HepG2 (cell line): ENCODE results near the gene RPRD1A. TPM values are rescaled to one million over a fixed set of nuclear protein-coding genes. Genes with fewer than 3 reads are reported as not detected.

Experiments used
- ATAC-seq: fragments of 200-7000 bp; cut with Tn5 transposase; 3 replicates; pipeline ENCODE4 v1.9.1; 2020; ENCODE audit warnings: mild to moderate bottlenecking, moderate library complexity
- BruUV-seq: library from RNA; stranded (reverse); fragments of 400-500 nt; replicated peaks from 2 replicates; lab custom pipeline; 2021; lab: Mats Ljungman, UMichigan
- CTCF ChIA-PET: fragments of 300-600 bp; formaldehyde crosslinking; extraction: SDS; loops from one replicate; lab custom pipeline; 2021; ENCODE audit warnings: low total read pairs, inconsistent platforms, low intra/inter-chr PET ratio; lab: Yijun Ruan, JAX
- POLR2A ChIA-PET: fragments of 350-600 bp; sonication (Branson Sonifier 250); formaldehyde crosslinking; loops from one replicate; lab custom pipeline; 2020; ENCODE audit warnings: antibody characterized with exemption, inconsistent platforms; lab: Yijun Ruan, JAX
- DNase-seq: peaks from one replicate; pipeline ENCODE4 v3.0.0-alpha.2; 2015; ENCODE audit warnings: low spot score
- FAIRE-seq: peaks from 3 replicates; lab custom pipeline; 2011; peaks lifted over from hg19 to GRCh38; lab: Jason Lieb, UNC
- H2AFZ ChIP-seq: one replicate; pipeline ENCODE4 v1.6.1; 2011; ENCODE audit warnings: low read length, inconsistent platforms
- H3K27ac ChIP-seq: fragments of 300-600 bp; 3 replicates; pipeline ENCODE4 v1.8.0; 2011; ENCODE audit warnings: mixed run types, mild to moderate bottlenecking, mixed read lengths, low read length, inconsistent platforms; ENCODE audit not compliant: insufficient read depth; ENCODE audit errors: extremely low read length
- H3K27me3 ChIP-seq, 2 experiments: fragments of 200-600 bp in 1 of 2; 2 replicates in 1 of 2; 3 replicates in 1 of 2; pipeline versions ENCODE4 v1.6.0 to v1.8.0; 2011; ENCODE audit warnings: low read length in 2 of 2, mild to moderate bottlenecking in 2 of 2, moderate library complexity in 2 of 2, inconsistent platforms in 1 of 2; ENCODE audit not compliant: insufficient read depth in 2 of 2, control insufficient read depth in 1 of 2
- H3K36me3 ChIP-seq, 2 experiments: fragments of 200-600 bp in 1 of 2; replicated peaks in 1 of 2; 2 replicates in 1 of 2; 3 replicates in 1 of 2; pipeline versions ENCODE4 v1.5.1 to v1.8.0; 2011; ENCODE audit warnings: low read length in 2 of 2, inconsistent platforms in 1 of 2; ENCODE audit not compliant: insufficient read depth in 2 of 2, control insufficient read depth in 1 of 2
- H3K4me1 ChIP-seq: 2 replicates; pipeline ENCODE4 v1.5.1; 2012; ENCODE audit warnings: low read length, inconsistent platforms; ENCODE audit not compliant: insufficient read depth
- H3K4me2 ChIP-seq: 2 replicates; pipeline ENCODE4 v1.6.0; 2011; ENCODE audit warnings: low read depth, low read length, inconsistent platforms
- H3K4me3 ChIP-seq, 3 experiments: fragments of 200-600 bp in 1 of 3; sonication (generic), shearing (Covaris generic) in 1 of 3; replicated peaks in 1 of 3; 2 replicates each; pipeline ENCODE4 v1.5.1; 2011 to 2016; ENCODE audit warnings: low read length in 3 of 3, inconsistent platforms in 2 of 3, low read depth in 2 of 3, mild to moderate bottlenecking in 2 of 3, control low read depth in 1 of 3, mixed read lengths in 1 of 3; ENCODE audit not compliant: insufficient read depth in 1 of 3
- H3K79me2 ChIP-seq: one replicate; pipeline ENCODE4 v1.6.1; 2011; ENCODE audit warnings: low read length, inconsistent platforms; ENCODE audit not compliant: insufficient read depth
- H3K9ac ChIP-seq: 2 replicates; pipeline ENCODE4 v1.6.0; 2011; ENCODE audit warnings: mild to moderate bottlenecking, low read depth, low read length, inconsistent platforms; ENCODE audit not compliant: insufficient read depth
- H3K9me3 ChIP-seq: 2 replicates; pipeline ENCODE4 v1.5.1; 2012; ENCODE audit warnings: mild to moderate bottlenecking, low read length
- H4K20me1 ChIP-seq: 2 replicates; pipeline ENCODE4 v1.6.0; 2011; ENCODE audit warnings: inconsistent platforms, mild to moderate bottlenecking, low read length, moderate library complexity; ENCODE audit not compliant: insufficient read depth
- AKNA ChIP-seq: sonication (generic); formaldehyde crosslinking; IDR thresholded peaks from 2 replicates; pipeline ENCODE4 v1.4.0; 2020; ENCODE audit warnings: missing genetic modification reagents, borderline replicate concordance
- EHMT2 ChIP-seq: fragments of 200-600 bp; sonication (generic); IDR thresholded peaks from 2 replicates; pipeline ENCODE4 v1.7.0; 2017; ENCODE audit warnings: antibody characterized with exemption, low read depth, low read length, borderline replicate concordance
- MTF1 ChIP-seq: sonication (generic); formaldehyde crosslinking; IDR thresholded peaks from 2 replicates; pipeline ENCODE4 v1.5.0; 2020; ENCODE audit warnings: missing genetic modification reagents
- STAG1 ChIP-seq: sonication (generic); formaldehyde crosslinking; IDR thresholded peaks from 2 replicates; pipeline ENCODE4 v1.4.0; 2020; ENCODE audit warnings: missing genetic modification reagents
- ZNF251 ChIP-seq: sonication (generic); formaldehyde crosslinking; IDR thresholded peaks from 2 replicates; pipeline ENCODE4 v1.9.0; 2021; ENCODE audit warnings: mild to moderate bottlenecking, missing genetic modification reagents
- ZNF432 ChIP-seq: sonication (generic); formaldehyde crosslinking; IDR thresholded peaks from 2 replicates; pipeline ENCODE4 v1.5.0; 2020; ENCODE audit warnings: missing genetic modification reagents, mild to moderate bottlenecking, borderline replicate concordance
- ZNF451 ChIP-seq: sonication (generic); formaldehyde crosslinking; IDR thresholded peaks from 2 replicates; pipeline ENCODE4 v1.5.0; 2020; ENCODE audit warnings: mild to moderate bottlenecking, missing genetic modification reagents
- ZNF616 ChIP-seq: sonication (generic); formaldehyde crosslinking; IDR thresholded peaks from 2 replicates; pipeline ENCODE4 v1.5.0; 2020; ENCODE audit warnings: low read depth, mild to moderate bottlenecking, missing genetic modification reagents
- ZNF788 ChIP-seq: sonication (generic); formaldehyde crosslinking; IDR thresholded peaks from 2 replicates; pipeline ENCODE4 v1.5.0; 2020; ENCODE audit warnings: mild to moderate bottlenecking, missing genetic modification reagents, borderline replicate concordance
- WGBS: methylation state at CpG from one replicate; pipeline ENCODE4 v1.1.6; 2017; ENCODE audit warnings: low lambda C conversion rate; 5-methylcytosine and 5-hydroxymethylcytosine counted together
- in situ Hi-C: cut with HindIII; loops from 2 replicates; pipeline ENCODE4 v1.10.0; 2017; ENCODE audit warnings: low pct_unique_long_range_greater_than_20kb; ENCODE audit not compliant: extremely low pct_ligation_motif_present
- intact Hi-C: fragments of 100-400 bp; cut with micrococcal nuclease; formaldehyde crosslinking; loops from one replicate; pipeline ENCODE4 v1.10.0; 2022; ENCODE audit not compliant: unreplicated experiment
- polyA plus RNA-seq, 8 experiments: library from polyadenylated mRNA; depleted of rRNA in 3 of 8; stranded (reverse) in 7 of 8; unstranded in 1 of 8; fragments of >200 nt; fragmentation: Illumina TruSeq in 4 of 8; extraction: Trizol in 4 of 8; gene quantifications; 2 replicates each; pipeline versions ENCODE4 v1.2.1 to v1.2.3, GENCODE V29; 2011 to 2016; ENCODE audit warnings: low read depth in 4 of 8, missing spikeins in 1 of 8, mixed read lengths in 1 of 8; ENCODE audit not compliant: insufficient read depth in 1 of 8
- total RNA-seq, 5 experiments: library from RNA; depleted of rRNA; stranded (reverse); fragments of >200 nt; fragmentation: Illumina TruSeq; extraction: Trizol; gene quantifications; 2 replicates each; pipeline ENCODE4 v1.2.3, GENCODE V29; 2016; ENCODE audit warnings: low read depth in 1 of 5
- TF ChIP-seq, protein P1 (sequence below): sonication (generic); formaldehyde crosslinking; IDR thresholded peaks from 2 replicates; pipeline ENCODE4 v1.5.0; 2020; ENCODE audit warnings: mild to moderate bottlenecking, missing genetic modification reagents, moderate library complexity
- TF ChIP-seq, protein P2 (sequence below): fragments of 450-650 bp; IDR thresholded peaks from 2 replicates; pipeline ENCODE4 v1.6.1; 2016
- TF ChIP-seq, protein P3 (sequence below): sonication (generic); formaldehyde crosslinking; IDR thresholded peaks from 2 replicates; pipeline ENCODE4 v1.5.1; 2020; ENCODE audit warnings: missing genetic modification reagents, mild to moderate bottlenecking, borderline replicate concordance
- TF ChIP-seq, protein P4 (sequence below): IDR thresholded peaks from 2 replicates; pipeline ENCODE4 v1.6.1; 2016; ENCODE audit warnings: control low read depth

Gene RPRD1A
- total and polyA plus RNA-seq, 2 of the 13 experiments (the other 11 are each of a cell fraction or from before 2014, with no cell fraction given) = 42.5 to 78.2 TPM

- TF ChIP-seq, protein P1, sequence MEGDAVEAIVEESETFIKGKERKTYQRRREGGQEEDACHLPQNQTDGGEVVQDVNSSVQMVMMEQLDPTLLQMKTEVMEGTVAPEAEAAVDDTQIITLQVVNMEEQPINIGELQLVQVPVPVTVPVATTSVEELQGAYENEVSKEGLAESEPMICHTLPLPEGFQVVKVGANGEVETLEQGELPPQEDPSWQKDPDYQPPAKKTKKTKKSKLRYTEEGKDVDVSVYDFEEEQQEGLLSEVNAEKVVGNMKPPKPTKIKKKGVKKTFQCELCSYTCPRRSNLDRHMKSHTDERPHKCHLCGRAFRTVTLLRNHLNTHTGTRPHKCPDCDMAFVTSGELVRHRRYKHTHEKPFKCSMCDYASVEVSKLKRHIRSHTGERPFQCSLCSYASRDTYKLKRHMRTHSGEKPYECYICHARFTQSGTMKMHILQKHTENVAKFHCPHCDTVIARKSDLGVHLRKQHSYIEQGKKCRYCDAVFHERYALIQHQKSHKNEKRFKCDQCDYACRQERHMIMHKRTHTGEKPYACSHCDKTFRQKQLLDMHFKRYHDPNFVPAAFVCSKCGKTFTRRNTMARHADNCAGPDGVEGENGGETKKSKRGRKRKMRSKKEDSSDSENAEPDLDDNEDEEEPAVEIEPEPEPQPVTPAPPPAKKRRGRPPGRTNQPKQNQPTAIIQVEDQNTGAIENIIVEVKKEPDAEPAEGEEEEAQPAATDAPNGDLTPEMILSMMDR (CRISPR knock-in tag) = peak; percentile 75
- TF ChIP-seq ZNF451 (no peak), ZNF432 (no peak), STAG1 (CRISPR knock-in tag) (peak; percentile 94), ZNF788 (CRISPR knock-in tag) (no peak), ZNF616 (no peak)
- TF ChIP-seq, protein P2, sequence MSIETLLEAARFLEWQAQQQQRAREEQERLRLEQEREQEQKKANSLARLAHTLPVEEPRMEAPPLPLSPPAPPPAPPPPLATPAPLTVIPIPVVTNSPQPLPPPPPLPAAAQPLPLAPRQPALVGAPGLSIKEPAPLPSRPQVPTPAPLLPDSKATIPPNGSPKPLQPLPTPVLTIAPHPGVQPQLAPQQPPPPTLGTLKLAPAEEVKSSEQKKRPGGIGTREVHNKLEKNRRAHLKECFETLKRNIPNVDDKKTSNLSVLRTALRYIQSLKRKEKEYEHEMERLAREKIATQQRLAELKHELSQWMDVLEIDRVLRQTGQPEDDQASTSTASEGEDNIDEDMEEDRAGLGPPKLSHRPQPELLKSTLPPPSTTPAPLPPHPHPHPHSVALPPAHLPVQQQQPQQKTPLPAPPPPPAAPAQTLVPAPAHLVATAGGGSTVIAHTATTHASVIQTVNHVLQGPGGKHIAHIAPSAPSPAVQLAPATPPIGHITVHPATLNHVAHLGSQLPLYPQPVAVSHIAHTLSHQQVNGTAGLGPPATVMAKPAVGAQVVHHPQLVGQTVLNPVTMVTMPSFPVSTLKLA = no peak
These were observed 28.7 kb upstream of the RPRD1A start (continued) for GRCh38 chr18:36095936-36096519.

DNA sequence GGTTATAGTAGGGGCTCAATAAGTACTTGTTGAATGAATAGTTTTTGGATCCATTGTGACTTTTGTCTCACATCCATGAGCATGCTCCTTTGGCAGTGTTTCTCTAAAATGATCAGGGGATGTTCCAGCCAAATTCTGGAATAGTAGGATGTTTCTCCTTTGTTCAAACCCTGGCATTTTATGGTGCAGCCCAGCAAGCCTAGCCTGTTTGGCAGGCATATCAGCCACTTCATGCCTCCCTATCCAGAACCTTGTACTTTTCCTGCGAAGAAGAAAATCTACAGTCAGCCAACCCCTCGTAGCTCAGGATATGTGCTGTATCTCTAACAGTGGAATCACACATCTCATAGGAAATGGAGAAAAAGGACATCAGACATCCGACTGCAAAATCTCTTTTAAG is 27.1 kb upstream of the RPRD1A start:
- no TSS peak for BruUV-seq
- intact Hi-C loops (no loop called here), in situ Hi-C loops (loop anchor here (5.0 to 10.0 kb wide), 3 partner anchors 188 to 480 kb away; no protein-coding TSS in a partner anchor)
- FAIRE-seq = no peak
- Histone ChIP-seq H4K20me1 (no peaks in the 10 kb centered on the region), H3K9ac (no peak overlapping the region), H3K9me3 (no peaks in the 10 kb centered on the region), H3K27ac (no peak overlapping the region), H2AFZ (no peak overlapping the region), H3K27me3 (peaks cover 0 to 8% of the 10 kb centered on the region in 2 experiments; a peak in 1 of 5 replicates), H3K79me2 (no peaks in the 10 kb centered on the region), H3K4me1 (peaks cover 6% of the 10 kb centered on the region; the same call in 1 of the 2 replicates), H3K4me2 (no peak overlapping the region), H3K4me3 (no peak overlapping the region), H3K36me3 (no peaks in the 10 kb centered on the region)
- CTCF ChIA-PET = interaction anchor here (5.1 kb wide), 1 partner anchor 190 kb away, joined by 79 read pairs; no protein-coding TSS in a partner anchor
- 24% methylated on average over 3 of the region's 3 CpGs for WGBS
- no peak for DNase-seq
- no peak for ATAC-seq
- POLR2A ChIA-PET = no interaction called here
- TF ChIP-seq, protein P3, sequence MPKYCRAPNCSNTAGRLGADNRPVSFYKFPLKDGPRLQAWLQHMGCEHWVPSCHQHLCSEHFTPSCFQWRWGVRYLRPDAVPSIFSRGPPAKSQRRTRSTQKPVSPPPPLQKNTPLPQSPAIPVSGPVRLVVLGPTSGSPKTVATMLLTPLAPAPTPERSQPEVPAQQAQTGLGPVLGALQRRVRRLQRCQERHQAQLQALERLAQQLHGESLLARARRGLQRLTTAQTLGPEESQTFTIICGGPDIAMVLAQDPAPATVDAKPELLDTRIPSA = no peak
- TF ChIP-seq, protein P4, sequence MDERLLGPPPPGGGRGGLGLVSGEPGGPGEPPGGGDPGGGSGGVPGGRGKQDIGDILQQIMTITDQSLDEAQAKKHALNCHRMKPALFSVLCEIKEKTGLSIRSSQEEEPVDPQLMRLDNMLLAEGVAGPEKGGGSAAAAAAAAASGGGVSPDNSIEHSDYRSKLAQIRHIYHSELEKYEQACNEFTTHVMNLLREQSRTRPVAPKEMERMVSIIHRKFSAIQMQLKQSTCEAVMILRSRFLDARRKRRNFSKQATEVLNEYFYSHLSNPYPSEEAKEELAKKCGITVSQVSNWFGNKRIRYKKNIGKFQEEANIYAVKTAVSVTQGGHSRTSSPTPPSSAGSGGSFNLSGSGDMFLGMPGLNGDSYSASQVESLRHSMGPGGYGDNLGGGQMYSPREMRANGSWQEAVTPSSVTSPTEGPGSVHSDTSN (CRISPR knock-in tag) = no peak
- TF ChIP-seq EHMT2 (no peak), ZNF251 (CRISPR knock-in tag) (no peak), MTF1 (CRISPR knock-in tag) (no peak), AKNA (CRISPR knock-in tag) (no peak)
